GM18508 (cell line): ENCODE results near the gene NR6A1.

Experiments used
- ATAC-seq: cut with Tn5 transposase; IDR thresholded peaks from one replicate; pipeline ENCODE4 v1.9.1; 2021; ENCODE audit warnings: moderate number of reproducible peaks; ENCODE audit not compliant: insufficient read depth, unreplicated experiment

NR6A1 gene

GRCh38 chr9:124664143-124664542, 107.0 kb downstream of the NR6A1 start:
- no peak for ATAC-seq

GRCh38 chr9:124663046-124663961, 107.8 kb downstream of the NR6A1 start:
- ATAC-seq = no peak

- ATAC-seq = no peak
These were observed 108.5 kb downstream of the NR6A1 start for GRCh38 chr9:124662561-124662960.

GRCh38 chr9:124661271-124661670, 109.8 kb downstream of the NR6A1 start:
- ATAC-seq = no peak

- ATAC-seq = no peak
These were observed 110.7 kb downstream of the NR6A1 start for GRCh38 chr9:124660341-124660801.

GRCh38 chr9:124659099-124659659, 111.9 kb downstream of the NR6A1 start:
- peak; percentile 42 for ATAC-seq

GRCh38 chr9:124658165-124659017, 112.7 kb downstream of the NR6A1 start:
- peak; percentile 86 for ATAC-seq

- no peak for ATAC-seq
These were observed 113.6 kb downstream of the NR6A1 start for GRCh38 chr9:124657516-124657915.

- no peak for ATAC-seq
These were observed 116.7 kb downstream of the NR6A1 start for GRCh38 chr9:124654431-124654830.

- no peak for ATAC-seq
These were observed 118.3 kb downstream of the NR6A1 start for GRCh38 chr9:124652615-124653393.

GRCh38 chr9:124652203-124652602, 118.9 kb downstream of the NR6A1 start:
- no peak for ATAC-seq

- no peak for ATAC-seq
These were observed 125.8 kb downstream of the NR6A1 start for GRCh38 chr9:124645274-124645673.

GRCh38 chr9:124639637-124640036, 131.5 kb downstream of the NR6A1 start:
- ATAC-seq = no peak

- no peak for ATAC-seq
These were observed 135.8 kb downstream of the NR6A1 start for GRCh38 chr9:124635285-124635684.

- no peak for ATAC-seq
These were observed 139.0 kb downstream of the NR6A1 start for GRCh38 chr9:124632077-124632621.

- ATAC-seq = no peak
These were observed 139.8 kb downstream of the NR6A1 start for GRCh38 chr9:124631326-124631725.

- no peak for ATAC-seq
These were observed 141.5 kb downstream of the NR6A1 start for GRCh38 chr9:124629600-124629999.

- ATAC-seq = no peak
These were observed 142.4 kb downstream of the NR6A1 start for GRCh38 chr9:124628741-124629140.

GRCh38 chr9:124626276-124626675, 144.8 kb downstream of the NR6A1 start:
- no peak for ATAC-seq

GRCh38 chr9:124625087-124625486, 146.0 kb downstream of the NR6A1 start:
- ATAC-seq = no peak
